Left lobe of liver (tissue), 2 donors: ENCODE measurements around the gene PIP4K2A. TPM values are rescaled to one million over a fixed set of nuclear protein-coding genes. Genes with fewer than 3 reads are reported as not detected.
"Not testable (repeated sequence)": the region's sequence is repeated elsewhere in the genome, so short reads cannot be mapped to it uniquely, and the experiment has no call there.

Source experiments
- ATAC-seq: fragments of 200-7000 bp; cut with Tn5 transposase; one replicate; pipeline ENCODE4 v1.9.1; 2020; ENCODE audit warnings: mild to moderate bottlenecking, moderate library complexity
- DNase-seq: peaks from one replicate; pipeline ENCODE4 v3.0.0-alpha.2; 2020; ENCODE audit warnings: low spot score
- total RNA-seq: library from RNA; stranded (reverse); gene quantifications from one replicate; pipeline ENCODE4 v1.2.1, GENCODE V29; 2021
- donor health status: DM: no; HTN: no; CAD: no; lungs with moderate emphysema.
- donor health status: DM: no; HTN: yes; CAD: no.

The PIP4K2A gene
- total RNA-seq, 1 donor from 2014 or later: 10.9 TPM

DNA sequence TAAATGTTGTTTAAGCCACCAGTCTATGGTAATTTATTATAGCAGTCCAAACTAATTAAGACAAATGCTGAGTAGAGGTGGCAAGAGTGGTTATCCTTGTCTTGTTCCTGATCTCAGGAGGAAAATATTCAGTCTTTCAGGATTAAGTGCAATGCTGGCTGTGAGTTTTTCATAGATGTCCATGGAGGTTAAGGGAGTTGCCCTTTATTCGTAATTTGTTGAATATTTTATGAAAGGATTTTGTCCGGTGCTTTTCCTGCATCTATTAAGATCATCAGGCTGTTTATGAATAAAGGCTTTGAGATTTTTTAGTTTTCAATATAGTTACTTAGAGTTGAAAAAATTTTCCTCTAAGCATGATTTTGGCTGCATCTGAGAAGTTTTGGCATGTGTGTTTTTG, 186.9 kb downstream of the PIP4K2A start:
- ATAC-seq: no peak
- no peak for DNase-seq

GRCh38 chr10:22524333-22524732, 190.0 kb downstream of the PIP4K2A start:
- DNase-seq, ATAC-seq: not testable (repeated sequence)

- ATAC-seq, DNase-seq: not testable (repeated sequence)
Measured at GRCh38 chr10:22520645-22521044, 193.7 kb downstream of the PIP4K2A start.

- no peak for DNase-seq
- ATAC-seq: no peak
Measured at GRCh38 chr10:22518167-22518724, 196.1 kb downstream of the PIP4K2A start.

DNA sequence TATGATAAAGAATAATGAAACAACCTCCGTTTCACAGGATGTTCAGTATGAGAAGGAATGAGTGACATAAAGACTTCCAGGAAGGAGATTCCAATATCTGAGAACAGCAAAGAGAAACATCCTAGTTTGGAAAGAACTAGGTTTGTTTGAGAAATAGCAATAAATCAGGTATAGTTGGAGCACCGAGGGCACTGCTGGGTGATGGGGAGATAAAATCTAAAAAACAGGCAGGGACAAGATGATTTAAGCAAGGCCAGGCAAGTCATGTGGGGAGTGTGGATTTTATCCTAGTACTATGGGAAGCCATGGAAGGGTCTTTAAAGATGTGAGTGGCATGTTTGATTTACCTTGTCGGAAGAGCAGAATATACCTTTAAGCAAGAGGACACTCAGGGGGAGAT, 199.4 kb downstream of the PIP4K2A start:
- no peak for DNase-seq
- ATAC-seq: no peak

- ATAC-seq: not testable (repeated sequence)
Measured at GRCh38 chr10:22514414-22514758, 200.0 kb downstream of the PIP4K2A start.

DNA sequence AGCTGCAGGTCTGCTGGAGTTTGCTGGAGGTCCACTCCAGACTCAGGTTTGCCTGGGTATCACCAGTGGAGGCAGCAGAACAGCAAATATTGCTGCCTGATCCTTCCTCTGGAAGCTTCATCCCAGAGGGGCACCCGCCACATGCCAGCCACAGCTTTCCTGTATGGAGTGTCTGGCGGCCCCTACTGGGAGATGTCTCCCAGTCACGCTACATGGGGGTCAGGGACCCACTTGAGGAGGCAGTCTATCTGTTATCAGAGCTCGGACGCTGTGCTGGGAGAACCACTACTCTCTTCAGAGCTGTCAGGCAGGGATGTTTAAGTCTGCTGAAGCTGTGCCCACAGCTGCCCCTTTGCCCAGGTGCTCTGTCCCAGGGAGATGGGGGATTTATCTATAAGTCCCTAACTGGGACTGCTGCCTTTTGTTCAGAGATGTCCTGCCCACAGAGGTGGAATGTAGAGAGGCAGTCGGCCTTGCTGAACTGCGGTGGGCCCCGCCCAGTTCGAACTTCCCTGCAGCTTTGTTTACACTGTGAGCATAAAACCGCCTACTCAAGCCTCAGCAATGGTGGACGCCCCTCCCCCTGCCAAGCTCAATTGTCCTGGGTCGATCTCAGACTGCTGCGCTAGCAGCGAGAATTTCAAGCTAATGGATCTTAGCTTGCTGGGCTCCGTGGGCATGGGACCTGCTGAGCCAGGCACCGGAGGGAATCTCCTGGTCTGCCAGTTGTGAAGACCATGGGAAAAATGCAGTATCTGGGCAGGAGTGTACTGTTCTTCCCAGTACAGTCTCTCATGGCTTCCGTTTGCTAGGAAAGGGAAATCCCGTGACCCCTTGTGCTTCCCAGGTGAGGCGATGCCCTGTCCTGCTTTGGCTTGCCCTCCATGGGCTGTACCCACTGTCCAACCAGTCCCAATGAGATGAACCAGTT, 200.6 kb downstream of the PIP4K2A start:
- DNase-seq, ATAC-seq: not testable (repeated sequence)

More at GRCh38 chr10:22514414-22514758, 200.0 kb downstream of the PIP4K2A start:
- not testable (repeated sequence) for DNase-seq

- ATAC-seq: not testable (repeated sequence)
Measured at GRCh38 chr10:22512015-22512414, 202.4 kb downstream of the PIP4K2A start.

DNA sequence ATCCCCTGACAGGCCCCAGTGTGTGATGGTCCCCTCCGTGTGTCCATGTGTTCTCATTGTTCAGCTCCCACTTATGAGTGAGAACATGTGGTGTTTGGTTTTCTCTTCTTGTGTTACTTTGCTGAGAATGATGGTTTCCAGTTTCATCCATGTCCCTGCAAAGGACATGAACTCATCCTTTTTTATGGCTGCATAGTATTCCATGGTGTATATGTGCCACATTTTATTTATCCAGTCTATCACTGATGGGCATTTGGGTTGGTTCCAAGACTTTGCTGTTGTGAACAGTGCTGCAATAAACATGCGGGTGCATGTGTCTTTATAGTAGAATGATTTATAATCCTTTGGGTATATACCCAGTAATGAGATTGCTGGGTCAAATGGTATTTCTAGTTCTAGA, 206.2 kb downstream of the PIP4K2A start:
- not testable (repeated sequence) for ATAC-seq, DNase-seq

More at GRCh38 chr10:22512015-22512414, 202.4 kb downstream of the PIP4K2A start:
- DNase-seq: not testable (repeated sequence)

DNA sequence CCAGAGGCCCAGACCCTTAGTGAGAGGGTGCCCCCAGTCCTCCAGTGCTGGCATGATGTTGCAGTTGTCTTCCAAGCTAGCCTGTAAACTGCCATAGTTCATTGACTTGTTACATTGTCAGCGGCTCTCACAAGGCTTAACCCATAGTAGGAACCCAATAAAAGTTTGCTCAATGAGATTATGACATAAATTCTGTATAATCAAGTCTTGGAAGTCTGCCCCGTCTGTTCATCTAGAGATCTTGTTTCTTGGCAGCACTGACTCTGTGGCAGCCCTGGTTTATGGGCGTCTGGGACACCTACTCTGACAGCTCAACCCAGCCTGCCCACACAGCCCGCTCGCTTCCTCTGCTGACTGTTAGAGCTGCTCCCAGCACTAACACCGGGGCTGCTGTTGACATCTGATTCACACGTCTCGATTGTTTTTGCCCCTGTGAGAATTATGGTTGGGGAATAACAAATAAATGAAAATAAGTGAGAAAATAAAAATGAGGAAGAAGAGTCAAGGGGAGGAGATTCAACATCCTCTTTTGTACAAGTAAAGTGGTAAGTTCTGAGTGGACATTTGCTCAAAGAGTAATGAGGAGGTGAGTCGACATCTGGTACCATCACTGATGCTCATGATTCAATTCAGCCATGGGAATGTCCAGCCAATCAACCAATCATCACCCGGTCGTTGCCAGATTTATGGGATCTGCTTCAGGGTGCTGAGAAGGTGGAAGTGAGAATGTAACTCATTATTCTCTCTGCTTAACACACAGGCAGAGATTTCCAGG, 208.3 kb downstream of the PIP4K2A start:
- ATAC-seq (no peak), DNase-seq (no peak)

DNA sequence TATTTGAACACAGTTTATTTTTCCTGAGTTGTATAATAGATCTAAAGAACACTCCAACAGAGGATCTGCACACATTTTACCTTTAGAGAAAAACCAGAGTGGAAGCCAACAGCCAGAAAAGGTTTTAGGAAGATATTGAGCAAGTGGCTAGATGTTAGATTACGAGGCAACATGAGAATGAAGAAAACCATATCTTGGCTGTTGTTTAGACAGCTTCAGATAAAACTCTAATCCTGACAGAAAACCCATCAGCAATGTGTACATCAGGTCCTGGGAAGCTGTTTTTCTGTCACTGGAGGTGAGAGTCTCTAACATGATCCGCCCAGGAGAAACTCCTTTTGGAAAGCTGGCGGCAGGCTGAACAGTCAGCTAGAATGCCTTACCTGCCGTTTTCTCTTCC, 209.6 kb downstream of the PIP4K2A start:
- no peak for DNase-seq
- no peak for ATAC-seq

- DNase-seq (no peak), ATAC-seq (no peak)
Measured at GRCh38 chr10:22503315-22504088, 210.9 kb downstream of the PIP4K2A start.

DNA sequence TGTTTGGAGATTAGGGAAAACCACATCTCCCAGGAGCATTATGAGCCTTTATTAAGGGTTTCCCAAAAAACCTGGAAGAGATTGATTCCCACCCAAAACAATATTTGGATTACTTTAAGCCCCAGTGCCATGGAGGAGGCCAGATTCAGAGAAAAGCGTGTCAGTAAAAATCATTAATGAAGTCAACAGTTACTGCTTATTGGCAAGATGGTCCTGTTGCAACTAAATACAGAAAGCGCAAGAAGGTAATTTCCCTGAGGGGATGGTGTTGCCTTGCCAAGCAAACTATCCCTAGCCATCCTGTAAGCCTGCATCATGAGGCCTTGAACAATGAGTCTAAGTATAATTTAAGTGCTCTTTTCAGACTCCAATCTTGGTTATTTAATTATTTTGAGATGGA, 212.5 kb downstream of the PIP4K2A start:
- ATAC-seq (no peak), DNase-seq (no peak)

- ATAC-seq: no peak
- no peak for DNase-seq
Measured at GRCh38 chr10:22501413-22501812, 213.0 kb downstream of the PIP4K2A start.

DNA sequence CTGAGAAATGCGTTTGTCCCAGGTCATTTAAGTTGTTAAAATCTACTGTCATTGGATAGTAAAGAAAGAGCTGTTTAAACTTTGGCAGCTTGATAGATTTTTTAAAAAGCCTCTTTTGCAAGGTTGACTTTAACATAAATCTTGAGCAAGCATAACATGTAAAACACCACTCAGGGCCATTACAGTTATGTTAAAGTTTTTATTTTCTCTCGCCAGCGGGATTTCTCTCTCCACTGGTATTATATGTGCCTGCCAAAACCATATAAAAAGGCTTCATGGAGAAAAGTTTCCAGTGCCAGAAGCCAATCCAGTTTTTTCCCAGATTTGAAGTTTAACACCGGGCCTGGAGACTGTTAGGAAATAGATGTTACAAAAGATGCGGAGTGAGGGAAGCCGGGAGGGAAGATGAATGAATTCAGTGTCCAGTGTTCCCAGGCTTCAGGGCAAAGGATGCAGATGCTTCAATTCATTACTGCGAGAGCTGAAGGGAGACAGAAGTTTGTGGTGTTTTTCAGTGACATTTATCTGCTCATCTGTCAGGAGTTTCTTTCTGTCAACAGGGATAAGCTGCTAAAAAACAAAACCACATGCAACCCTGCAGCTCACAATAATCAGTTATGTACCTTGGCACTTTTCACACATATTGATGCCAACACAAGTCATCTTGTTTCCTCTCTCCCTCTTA, 213.6 kb downstream of the PIP4K2A start:
- no peak for ATAC-seq
- no peak for DNase-seq

DNA sequence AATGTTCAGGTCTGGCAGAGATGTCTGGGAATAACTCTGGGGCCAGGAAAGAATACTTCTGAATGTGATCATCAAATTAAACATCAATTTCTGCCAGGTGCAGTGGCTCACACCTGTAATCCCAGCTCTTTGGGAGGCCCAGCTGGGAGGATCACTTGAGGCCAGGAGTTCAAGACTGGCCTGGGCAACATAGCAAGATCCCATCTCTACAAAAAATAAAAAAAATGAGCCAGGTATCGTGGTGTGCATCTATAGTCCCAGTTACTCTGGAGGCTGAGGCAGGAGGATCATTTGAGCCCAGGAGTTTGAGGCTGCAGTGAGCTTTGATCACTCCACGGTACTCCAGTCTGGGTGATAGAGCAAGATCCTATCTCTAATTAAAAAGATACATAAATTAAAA, 214.4 kb downstream of the PIP4K2A start:
- not testable (repeated sequence) for DNase-seq, ATAC-seq

- no peak for DNase-seq
- ATAC-seq: no peak
Measured at GRCh38 chr10:22495396-22495795, 219.0 kb downstream of the PIP4K2A start.

DNA sequence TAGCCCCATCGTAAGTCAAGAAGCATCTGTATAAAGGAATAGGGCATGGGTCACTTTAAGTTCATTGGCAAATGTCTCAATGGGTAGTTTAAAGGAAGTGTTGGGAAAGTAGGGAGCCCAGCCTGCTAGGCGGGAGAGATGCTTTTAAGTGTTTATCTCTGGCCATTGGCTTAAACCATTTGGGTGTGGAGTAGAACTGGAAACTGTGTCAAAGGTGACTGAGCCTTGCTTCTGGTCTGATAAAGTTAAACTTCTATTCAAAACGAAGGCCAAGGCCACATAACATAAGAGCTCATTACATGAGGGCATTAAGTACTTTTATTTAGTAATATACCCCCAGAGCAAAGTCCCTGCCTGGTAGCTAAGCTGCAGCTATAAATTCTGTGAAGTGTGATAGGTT, 220.4 kb downstream of the PIP4K2A start:
- DNase-seq: no peak
- ATAC-seq: no peak

- no peak for ATAC-seq
- no peak for DNase-seq
Measured at GRCh38 chr10:22491931-22492615, 222.3 kb downstream of the PIP4K2A start.
